ENCODE results near the gene ATP11A.

Gene ATP11A

DNA sequence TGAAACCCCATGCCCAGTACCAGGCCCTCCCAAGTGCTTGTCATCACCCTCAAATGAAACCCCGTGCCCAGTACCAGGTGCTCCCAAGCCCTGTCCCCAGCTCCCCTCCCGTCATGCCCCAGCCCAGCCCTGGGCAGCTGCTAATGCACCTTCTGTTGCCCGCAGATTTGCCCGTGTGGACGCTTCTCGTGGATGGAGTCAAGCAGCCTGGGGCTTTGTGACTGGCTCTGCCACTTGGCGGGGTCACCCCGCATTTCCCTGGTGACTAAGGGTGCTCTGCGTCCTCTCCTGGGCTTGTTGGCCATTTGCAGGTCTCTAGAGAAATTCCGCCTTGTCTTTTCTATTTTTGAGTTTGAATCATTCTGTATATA lies 82.7 kb downstream of the ATP11A start:
- DNase-seq (ENCODE audit: low read depth) = no peak
- TF ChIP-seq, protein P1, sequence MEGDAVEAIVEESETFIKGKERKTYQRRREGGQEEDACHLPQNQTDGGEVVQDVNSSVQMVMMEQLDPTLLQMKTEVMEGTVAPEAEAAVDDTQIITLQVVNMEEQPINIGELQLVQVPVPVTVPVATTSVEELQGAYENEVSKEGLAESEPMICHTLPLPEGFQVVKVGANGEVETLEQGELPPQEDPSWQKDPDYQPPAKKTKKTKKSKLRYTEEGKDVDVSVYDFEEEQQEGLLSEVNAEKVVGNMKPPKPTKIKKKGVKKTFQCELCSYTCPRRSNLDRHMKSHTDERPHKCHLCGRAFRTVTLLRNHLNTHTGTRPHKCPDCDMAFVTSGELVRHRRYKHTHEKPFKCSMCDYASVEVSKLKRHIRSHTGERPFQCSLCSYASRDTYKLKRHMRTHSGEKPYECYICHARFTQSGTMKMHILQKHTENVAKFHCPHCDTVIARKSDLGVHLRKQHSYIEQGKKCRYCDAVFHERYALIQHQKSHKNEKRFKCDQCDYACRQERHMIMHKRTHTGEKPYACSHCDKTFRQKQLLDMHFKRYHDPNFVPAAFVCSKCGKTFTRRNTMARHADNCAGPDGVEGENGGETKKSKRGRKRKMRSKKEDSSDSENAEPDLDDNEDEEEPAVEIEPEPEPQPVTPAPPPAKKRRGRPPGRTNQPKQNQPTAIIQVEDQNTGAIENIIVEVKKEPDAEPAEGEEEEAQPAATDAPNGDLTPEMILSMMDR (conservative IDR thresholded peaks at IDR 0.05; ENCODE audit: low read depth, low read length) = no peak
- no peak overlapping the region for H3K4me3 ChIP-seq (ENCODE audit: low read depth, low read length)

DNA sequence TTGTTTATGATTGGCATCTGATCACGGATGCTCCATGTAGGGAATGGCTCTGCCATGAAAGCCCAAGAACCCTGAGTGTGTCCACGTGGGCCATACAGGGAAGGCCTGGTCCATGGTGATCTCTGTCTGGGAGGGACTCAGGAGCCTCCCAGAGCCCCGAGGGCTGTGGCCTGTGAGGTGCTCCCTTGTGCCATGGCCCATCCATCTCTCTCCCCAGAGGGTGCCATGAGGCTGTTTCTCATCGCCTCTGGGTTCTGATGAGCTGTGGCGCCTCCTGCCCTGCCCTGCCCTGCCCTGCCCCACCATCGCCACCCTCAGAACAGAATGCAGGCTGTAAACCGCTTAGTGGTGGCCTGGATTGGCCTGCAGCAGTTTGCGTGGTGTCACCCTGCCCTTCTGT lies 83.1 kb downstream of the ATP11A start:
- TF ChIP-seq, protein P1 (conservative IDR thresholded peaks at IDR 0.05; ENCODE audit: low read depth, low read length) = no peak
- DNase-seq (ENCODE audit: low read depth) = no peak

DNA sequence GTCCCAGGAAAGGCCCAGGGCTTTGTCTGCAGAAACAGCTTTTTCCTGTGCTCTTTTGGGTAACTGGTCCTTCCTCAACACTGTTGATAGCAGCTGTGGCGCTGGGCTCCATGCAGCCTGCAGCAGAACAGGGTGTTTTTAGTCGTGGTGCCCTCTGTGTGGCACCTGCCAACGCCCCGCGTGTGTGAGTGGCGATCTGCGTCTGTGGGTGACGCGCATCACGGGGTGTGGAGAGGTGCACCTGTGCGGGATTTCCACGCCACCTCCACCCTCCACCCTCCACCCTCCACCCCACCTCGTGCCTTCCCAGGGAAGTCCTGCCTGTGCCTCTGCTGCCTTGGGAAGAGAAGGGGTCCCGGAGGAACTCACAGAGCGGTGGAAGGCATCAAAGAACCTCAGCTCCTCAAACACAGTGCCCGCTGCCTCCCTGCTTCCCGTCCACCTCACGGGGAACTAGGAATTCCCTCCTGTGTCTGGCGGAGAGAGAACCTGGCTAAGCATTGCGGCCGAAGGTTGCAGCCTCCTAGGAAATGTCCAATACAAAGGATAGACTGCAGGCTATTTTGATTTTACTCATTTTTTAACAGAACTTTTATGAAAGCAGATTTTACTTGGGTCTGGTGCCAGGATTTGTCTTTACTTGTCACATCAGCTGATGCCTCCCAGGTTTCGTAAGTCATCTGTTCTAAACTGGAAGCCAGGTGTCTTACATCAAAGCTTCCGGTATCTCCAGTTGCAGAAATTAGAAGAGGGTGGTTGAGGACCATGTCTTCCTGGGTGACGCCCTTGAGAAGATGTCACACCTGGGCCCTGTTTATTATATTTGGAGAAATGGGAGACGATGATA lies 84.0 kb downstream of the ATP11A start:
- no peak for DNase-seq (ENCODE audit: low read depth)
- H3K4me3 ChIP-seq (ENCODE audit: low read depth, low read length) = no peak overlapping the region
- TF ChIP-seq, protein P1 (conservative IDR thresholded peaks at IDR 0.05; ENCODE audit: low read depth, low read length) = no peak

More for the DNA sequence above, 83.1 kb downstream of the ATP11A start:
- no peak overlapping the region for H3K4me3 ChIP-seq (ENCODE audit: low read depth, low read length)

DNA sequence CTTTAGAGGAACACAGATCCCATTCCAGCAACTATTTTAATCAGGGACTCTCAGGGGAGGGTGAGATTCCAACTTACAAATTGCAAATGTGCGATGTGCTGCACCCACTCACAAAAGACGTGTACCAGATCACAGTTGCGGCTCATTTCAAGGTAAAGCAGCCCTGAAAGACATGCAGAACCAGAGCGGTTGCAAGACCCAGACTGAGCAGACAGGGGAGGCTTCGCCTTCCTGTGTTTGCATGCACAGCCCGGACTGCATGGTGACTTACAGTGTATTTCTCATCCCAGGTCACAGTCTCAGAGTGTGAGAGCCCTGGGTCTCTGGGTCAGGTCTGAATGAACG lies 84.6 kb downstream of the ATP11A start:
- no peak overlapping the region for H3K4me3 ChIP-seq (ENCODE audit: low read depth, low read length)
- TF ChIP-seq, protein P1 (conservative IDR thresholded peaks at IDR 0.05; ENCODE audit: low read depth, low read length) = no peak
- DNase-seq (ENCODE audit: low read depth) = no peak

DNA sequence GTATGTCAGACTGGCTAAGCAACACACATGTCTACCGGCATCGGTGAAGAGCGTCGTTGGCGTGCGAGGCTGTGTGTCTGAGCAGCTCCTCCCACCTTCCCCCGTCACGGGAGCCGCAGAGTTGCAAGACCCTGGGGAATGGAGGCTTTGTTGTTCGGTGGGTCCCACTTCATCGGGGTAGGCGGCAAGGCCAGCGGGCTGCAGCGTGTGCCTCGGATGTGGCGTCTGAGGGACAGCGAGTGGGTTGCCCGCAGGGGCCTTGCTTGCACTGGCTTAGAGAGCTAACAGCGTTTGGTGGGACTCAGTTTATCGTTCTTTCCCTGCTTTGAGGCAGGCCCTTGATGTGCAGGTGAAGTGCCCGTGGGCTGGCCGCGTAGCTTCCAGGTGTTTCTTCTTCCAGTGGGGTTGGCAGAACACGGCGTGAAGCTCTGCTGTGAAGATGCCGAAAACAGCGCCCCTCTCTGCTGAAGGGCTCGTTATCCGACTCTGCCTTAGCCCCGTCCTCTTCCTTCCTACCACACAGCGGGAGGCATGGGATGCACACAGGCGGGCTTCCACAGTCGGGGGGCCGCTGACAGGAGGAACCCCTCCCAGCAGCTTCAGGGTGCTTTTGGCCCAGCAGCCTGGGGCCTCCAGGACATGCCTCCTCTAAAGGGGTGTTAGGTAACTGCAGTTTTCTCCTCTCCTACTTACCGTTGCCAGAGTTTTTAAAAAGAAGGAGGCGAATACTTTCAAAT lies 85.2 kb downstream of the ATP11A start:
- TF ChIP-seq, protein P1 (conservative IDR thresholded peaks at IDR 0.05; ENCODE audit: low read depth, low read length) = no peak
- no peak overlapping the region for H3K4me3 ChIP-seq (ENCODE audit: low read depth, low read length)
- no peak for DNase-seq (ENCODE audit: low read depth)

DNA sequence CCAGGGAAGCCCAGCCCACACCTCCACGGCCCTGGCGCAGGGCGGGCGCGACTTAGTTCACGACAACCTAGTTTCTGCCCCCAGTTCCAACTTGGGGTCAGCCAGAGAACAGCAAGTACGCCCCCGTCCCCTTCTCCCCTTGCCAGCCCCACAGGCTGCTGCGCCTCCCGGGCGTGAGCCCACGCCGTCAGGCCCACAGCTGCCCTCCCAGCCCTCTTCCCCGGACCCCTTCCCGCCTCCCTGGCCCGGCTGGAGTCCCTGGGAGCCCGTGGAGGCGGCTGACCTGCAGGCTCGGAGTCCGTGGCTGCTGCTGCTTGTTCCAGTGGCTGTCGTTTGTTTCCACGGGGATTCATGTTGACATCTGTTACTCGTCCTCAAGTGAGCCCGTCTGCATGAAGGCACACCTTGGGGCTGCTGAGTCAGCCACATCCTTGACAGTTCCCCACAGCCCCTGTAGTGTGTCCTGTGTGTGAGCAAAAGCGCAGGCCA lies 86.0 kb downstream of the ATP11A start:
- TF ChIP-seq, protein P1 (conservative IDR thresholded peaks at IDR 0.05; ENCODE audit: low read depth, low read length) = no peak
- no peak overlapping the region for H3K4me3 ChIP-seq (ENCODE audit: low read depth, low read length)
- no peak for DNase-seq (ENCODE audit: low read depth)
